A673 (cell line): ENCODE data around the gene GPAT3.

ENCODE experiments used
- CTCF ChIP-seq: fragments of 300-800, 200-600 bp; sonication (generic); conservative IDR thresholded peaks from 2 replicates; pipeline ENCODE4 v1.5.1; 2017; ENCODE audit warnings: low read depth, mild to moderate bottlenecking, antibody characterized with exemption, low read length, moderate library complexity, mixed read lengths
- EZH2 ChIP-seq: fragments of 200-600 bp; sonication (generic); IDR thresholded peaks from 2 replicates; pipeline ENCODE4 v1.6.1; 2017; ENCODE audit warnings: borderline replicate concordance, low read depth, mild to moderate bottlenecking, mixed read lengths, antibody characterized with exemption, low read length; ENCODE audit not compliant: poor library complexity, severe bottlenecking

GRCh38 chr4:83582289-83582785 is 46.4 kb downstream of the GPAT3 start:
- no peak; the same call in 1 of the 2 replicates for TF ChIP-seq CTCF
- no peak for TF ChIP-seq EZH2
